Endothelial cell of umbilical vein (primary cell): ENCODE data around the gene GUCD1.

Experiments
- EZH2 ChIP-seq: IDR thresholded peaks from 2 replicates; pipeline ENCODE4 v1.6.1; 2012; ENCODE audit warnings: borderline replicate concordance, low read depth, mild to moderate bottlenecking, moderate library complexity, low read length, inconsistent platforms; ENCODE audit not compliant: severe bottlenecking
- FOS ChIP-seq: IDR thresholded peaks from 2 replicates; pipeline ENCODE4 v1.6.1; 2011; ENCODE audit warnings: mild to moderate bottlenecking, low read length, moderate library complexity, borderline replicate concordance; ENCODE audit not compliant: insufficient read depth
- MYC ChIP-seq: IDR thresholded peaks from one replicate; pipeline ENCODE4 v1.6.1; 2011; ENCODE audit warnings: mild to moderate bottlenecking, low read depth, low read length
- POLR2A ChIP-seq: IDR thresholded peaks from 2 replicates; pipeline ENCODE4 v1.6.1; 2012; ENCODE audit warnings: low read depth, mild to moderate bottlenecking, control low read depth, low read length
- POLR2AphosphoS5 ChIP-seq: IDR thresholded peaks from 2 replicates; pipeline ENCODE4 v1.6.1; 2012; ENCODE audit warnings: low read depth, mild to moderate bottlenecking, control low read depth, low read length, moderate library complexity; ENCODE audit not compliant: insufficient read depth
- TF ChIP-seq, protein P1 (sequence below), 2 donors: IDR thresholded peaks; 1 replicate in 1 of 2; 2 replicates in 1 of 2; pipeline ENCODE4 v1.5.1; 2011; ENCODE audit warnings: low read length in 2 of 2, mild to moderate bottlenecking in 2 of 2, moderate library complexity in 2 of 2, control low read depth in 1 of 2, inconsistent platforms in 1 of 2, low read depth in 1 of 2; ENCODE audit not compliant: insufficient read depth in 1 of 2; ENCODE audit errors: extremely low read depth in 1 of 2
- TF ChIP-seq, protein P2 (sequence below): IDR thresholded peaks from 2 replicates; pipeline ENCODE4 v1.6.1; 2011; ENCODE audit not compliant: insufficient read depth, insufficient read length

DNA sequence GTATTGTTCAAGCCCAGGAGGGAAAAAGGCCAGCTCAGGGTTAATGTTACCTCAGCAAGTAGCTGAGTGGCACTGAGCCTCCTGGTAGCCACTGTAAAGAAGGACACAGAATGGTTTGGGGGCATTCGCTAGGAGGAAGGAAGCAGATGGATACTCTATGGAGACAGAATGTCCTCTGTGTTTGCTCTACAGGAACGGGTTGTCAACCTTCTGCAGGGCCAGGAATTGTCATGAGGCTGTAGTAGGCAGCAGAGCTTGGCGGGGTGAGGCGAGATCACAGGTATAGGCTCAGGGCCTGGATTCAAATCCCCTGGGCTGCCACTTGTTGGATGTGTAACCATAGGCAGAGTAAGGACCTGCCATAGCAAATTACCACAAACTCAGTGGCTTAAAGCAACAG is 40.9 kb upstream of the GUCD1 start:
- TF ChIP-seq, protein P1, sequence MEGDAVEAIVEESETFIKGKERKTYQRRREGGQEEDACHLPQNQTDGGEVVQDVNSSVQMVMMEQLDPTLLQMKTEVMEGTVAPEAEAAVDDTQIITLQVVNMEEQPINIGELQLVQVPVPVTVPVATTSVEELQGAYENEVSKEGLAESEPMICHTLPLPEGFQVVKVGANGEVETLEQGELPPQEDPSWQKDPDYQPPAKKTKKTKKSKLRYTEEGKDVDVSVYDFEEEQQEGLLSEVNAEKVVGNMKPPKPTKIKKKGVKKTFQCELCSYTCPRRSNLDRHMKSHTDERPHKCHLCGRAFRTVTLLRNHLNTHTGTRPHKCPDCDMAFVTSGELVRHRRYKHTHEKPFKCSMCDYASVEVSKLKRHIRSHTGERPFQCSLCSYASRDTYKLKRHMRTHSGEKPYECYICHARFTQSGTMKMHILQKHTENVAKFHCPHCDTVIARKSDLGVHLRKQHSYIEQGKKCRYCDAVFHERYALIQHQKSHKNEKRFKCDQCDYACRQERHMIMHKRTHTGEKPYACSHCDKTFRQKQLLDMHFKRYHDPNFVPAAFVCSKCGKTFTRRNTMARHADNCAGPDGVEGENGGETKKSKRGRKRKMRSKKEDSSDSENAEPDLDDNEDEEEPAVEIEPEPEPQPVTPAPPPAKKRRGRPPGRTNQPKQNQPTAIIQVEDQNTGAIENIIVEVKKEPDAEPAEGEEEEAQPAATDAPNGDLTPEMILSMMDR (IDR thresholded peaks at IDR 0.05; ENCODE audit: extremely low read depth in 1 of 2, insufficient read depth in 1 of 2, low read depth in 1 of 2, low read length in 2 of 2): no peak
- TF ChIP-seq POLR2AphosphoS5: no peak
- TF ChIP-seq, protein P2, sequence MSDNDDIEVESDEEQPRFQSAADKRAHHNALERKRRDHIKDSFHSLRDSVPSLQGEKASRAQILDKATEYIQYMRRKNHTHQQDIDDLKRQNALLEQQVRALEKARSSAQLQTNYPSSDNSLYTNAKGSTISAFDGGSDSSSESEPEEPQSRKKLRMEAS: no peak
- no peak for TF ChIP-seq EZH2
- TF ChIP-seq POLR2A: no peak
- TF ChIP-seq MYC: no peak
- no peak for TF ChIP-seq FOS
